B cell (primary cell): ENCODE results near the gene PSMG4.

Experiments used
- EZH2 ChIP-seq: IDR thresholded peaks from 2 replicates; pipeline ENCODE4 v1.6.1; 2012; ENCODE audit warnings: borderline replicate concordance, low read depth, mild to moderate bottlenecking, moderate library complexity, low read length; ENCODE audit not compliant: insufficient read depth, poor library complexity, severe bottlenecking
- TF ChIP-seq, protein P1 (sequence below): fragments of 200-600 bp; IDR thresholded peaks from one replicate; pipeline ENCODE4 v1.8.0; 2022; ENCODE audit warnings: antibody characterized with exemption, mild to moderate bottlenecking

DNA sequence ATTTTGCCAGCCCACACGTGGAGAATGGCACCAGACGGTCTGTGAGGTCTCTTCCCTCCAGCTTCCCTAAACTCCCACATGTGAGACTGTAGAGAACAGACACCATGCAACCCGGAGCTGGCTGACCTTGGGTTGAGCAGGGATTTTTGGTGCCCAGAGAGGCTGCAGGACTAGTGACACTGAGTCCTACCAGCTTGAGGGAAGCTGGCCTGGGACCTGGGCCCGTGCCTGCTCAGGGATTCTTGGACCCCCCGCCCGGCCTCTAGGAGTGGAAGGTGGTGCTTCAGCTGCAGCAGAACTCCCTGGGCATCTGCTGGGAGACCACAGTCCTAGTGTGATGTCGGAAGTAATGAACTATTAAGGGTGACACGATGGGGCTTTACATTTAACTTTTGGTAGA, 3.2 kb downstream of the PSMG4 start:
- TF ChIP-seq, protein P1, sequence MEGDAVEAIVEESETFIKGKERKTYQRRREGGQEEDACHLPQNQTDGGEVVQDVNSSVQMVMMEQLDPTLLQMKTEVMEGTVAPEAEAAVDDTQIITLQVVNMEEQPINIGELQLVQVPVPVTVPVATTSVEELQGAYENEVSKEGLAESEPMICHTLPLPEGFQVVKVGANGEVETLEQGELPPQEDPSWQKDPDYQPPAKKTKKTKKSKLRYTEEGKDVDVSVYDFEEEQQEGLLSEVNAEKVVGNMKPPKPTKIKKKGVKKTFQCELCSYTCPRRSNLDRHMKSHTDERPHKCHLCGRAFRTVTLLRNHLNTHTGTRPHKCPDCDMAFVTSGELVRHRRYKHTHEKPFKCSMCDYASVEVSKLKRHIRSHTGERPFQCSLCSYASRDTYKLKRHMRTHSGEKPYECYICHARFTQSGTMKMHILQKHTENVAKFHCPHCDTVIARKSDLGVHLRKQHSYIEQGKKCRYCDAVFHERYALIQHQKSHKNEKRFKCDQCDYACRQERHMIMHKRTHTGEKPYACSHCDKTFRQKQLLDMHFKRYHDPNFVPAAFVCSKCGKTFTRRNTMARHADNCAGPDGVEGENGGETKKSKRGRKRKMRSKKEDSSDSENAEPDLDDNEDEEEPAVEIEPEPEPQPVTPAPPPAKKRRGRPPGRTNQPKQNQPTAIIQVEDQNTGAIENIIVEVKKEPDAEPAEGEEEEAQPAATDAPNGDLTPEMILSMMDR, result no peak
- no peak for TF ChIP-seq EZH2
